Hepatocyte (in vitro differentiated cells): Measurements from ENCODE around the gene KRT10. TPM values are rescaled to one million over a fixed set of nuclear protein-coding genes. Genes with fewer than 3 reads are reported as not detected.
A peak's percentile ranks its signal among the peaks of the same experiment; 100 is the strongest.

Experiments used
- DNase-seq: peaks from one replicate; pipeline ENCODE4 v3.0.0-alpha.2; 2016; ENCODE audit warnings: low spot score
- H2AFZ ChIP-seq: fragments of 200-600 bp; sonication (generic); 2 replicates; pipeline ENCODE4 v1.6.0; 2016; ENCODE audit warnings: antibody characterized with exemption, mild to moderate bottlenecking
- H3K27ac ChIP-seq: fragments of 200-600 bp; sonication (generic); 2 replicates; pipeline ENCODE4 v1.5.1; 2016; ENCODE audit warnings: mild to moderate bottlenecking
- H3K27me3 ChIP-seq: fragments of 200-600 bp; sonication (generic); 2 replicates; pipeline ENCODE4 v1.6.1; 2016
- H3K36me3 ChIP-seq: fragments of 200-600 bp; sonication (generic); replicated peaks from 2 replicates; pipeline ENCODE4 v1.5.1; 2016; ENCODE audit warnings: low read depth; ENCODE audit not compliant: insufficient read depth
- H3K4me1 ChIP-seq: fragments of 200-600 bp; sonication (generic); 2 replicates; pipeline ENCODE4 v1.5.1; 2016; ENCODE audit warnings: mild to moderate bottlenecking, moderate library complexity; ENCODE audit not compliant: insufficient read depth
- H3K4me2 ChIP-seq: fragments of 200-600 bp; sonication (generic); 2 replicates; pipeline ENCODE4 v1.6.0; 2016
- H3K4me3 ChIP-seq: fragments of 200-600 bp; sonication (generic); 2 replicates; pipeline ENCODE4 v1.5.1; 2016; ENCODE audit warnings: mild to moderate bottlenecking
- H3K79me2 ChIP-seq: fragments of 200-600 bp; sonication (generic); 2 replicates; pipeline ENCODE4 v1.6.0; 2017; ENCODE audit warnings: mild to moderate bottlenecking
- H3K9me2 ChIP-seq: fragments of 200-600 bp; sonication (generic); replicated peaks from 2 replicates; pipeline ENCODE4 v1.6.0; 2017; ENCODE audit warnings: mild to moderate bottlenecking; ENCODE audit not compliant: insufficient read depth
- H3K9me3 ChIP-seq: fragments of 200-600 bp; sonication (generic); 2 replicates; pipeline ENCODE4 v1.5.1; 2016; ENCODE audit warnings: low read depth, mild to moderate bottlenecking
- H4K20me1 ChIP-seq: fragments of 200-600 bp; sonication (generic); 2 replicates; pipeline ENCODE4 v1.6.0; 2016; ENCODE audit warnings: mild to moderate bottlenecking; ENCODE audit not compliant: insufficient read depth, poor library complexity, severe bottlenecking
- CTCF ChIP-seq: fragments of 200-600 bp; sonication (generic); IDR thresholded peaks from 2 replicates; pipeline ENCODE4 v1.5.1; 2016; ENCODE audit warnings: antibody characterized with exemption, mild to moderate bottlenecking; ENCODE audit not compliant: poor library complexity
- EZH2 ChIP-seq: fragments of 200-600 bp; sonication (generic); IDR thresholded peaks from 2 replicates; pipeline ENCODE4 v1.6.1; 2016; ENCODE audit warnings: antibody characterized with exemption, mild to moderate bottlenecking, borderline replicate concordance
- EZH2phosphoT487 ChIP-seq: fragments of 200-600 bp; sonication (generic); IDR thresholded peaks from one replicate; pipeline ENCODE4 v1.6.1; 2018; ENCODE audit warnings: antibody characterized with exemption, mild to moderate bottlenecking, low read depth, moderate library complexity; ENCODE audit not compliant: unreplicated experiment, severe bottlenecking
- WGBS: methylation state at CpG from one replicate; pipeline ENCODE4 v1.1.6; 2016; ENCODE audit warnings: low lambda C conversion rate; ENCODE audit errors: missing lambda C conversion rate; 5-methylcytosine and 5-hydroxymethylcytosine counted together
- polyA plus RNA-seq: library from polyadenylated mRNA; unstranded; fragments of >200 nt; fragmentation: Nextera tagmentation; extraction: Ambion mirVana; gene quantifications from 2 replicates; pipeline ENCODE4 v1.2.1, GENCODE V29; 2016
- total RNA-seq: library from RNA; depleted of rRNA; stranded (reverse); fragments of >200 nt; gene quantifications from 2 replicates; pipeline ENCODE4 v1.2.3, GENCODE V29; 2014

Gene KRT10
- total and polyA plus RNA-seq, 2 experiments from 2014 or later: 39.7 to 153 TPM

- H3K9me3 ChIP-seq: no peaks in the 10 kb centered on the region
- no peak overlapping the region for H3K4me2 ChIP-seq
- no peak for DNase-seq
- TF ChIP-seq EZH2 (no peak), EZH2phosphoT487 (no peak), CTCF (no peak)
- no peak overlapping the region for H3K4me3 ChIP-seq
- H4K20me1 ChIP-seq: no peaks in the 10 kb centered on the region
- H2AFZ ChIP-seq: no peak overlapping the region
- no peaks in the 10 kb centered on the region for H3K36me3 ChIP-seq
- peaks cover 10% of the 10 kb centered on the region for H3K4me1 ChIP-seq
- H3K79me2 ChIP-seq: peaks cover 29% of the 10 kb centered on the region
- 94% methylated on average over 1 of the region's 1 CpG for WGBS
- H3K9me2 ChIP-seq: no peaks in the 10 kb centered on the region
- H3K27ac ChIP-seq: no peak overlapping the region
- no peaks in the 10 kb centered on the region for H3K27me3 ChIP-seq
Observed at GRCh38 chr17:40824015-40824832, 1.8 kb upstream of the KRT10 start.

GRCh38 chr17:40821536-40821935 lies 878 bp downstream of the KRT10 start:
- no peak for TF ChIP-seq EZH2
- TF ChIP-seq EZH2phosphoT487: no peak
- no peak for TF ChIP-seq CTCF
- H3K4me1 ChIP-seq: peaks cover 17% of the 10 kb centered on the region
- H3K4me2 ChIP-seq: no peak overlapping the region
- no peak overlapping the region for H2AFZ ChIP-seq
- H4K20me1 ChIP-seq: no peaks in the 10 kb centered on the region
- no peaks in the 10 kb centered on the region for H3K9me3 ChIP-seq
- no peak overlapping the region for H3K4me3 ChIP-seq
- H3K79me2 ChIP-seq: peaks cover 41% of the 10 kb centered on the region
- DNase-seq: no peak
- no peak overlapping the region for H3K27ac ChIP-seq
- no peaks in the 10 kb centered on the region for H3K9me2 ChIP-seq
- peaks cover 8% of the 10 kb centered on the region for H3K36me3 ChIP-seq
- no peaks in the 10 kb centered on the region for H3K27me3 ChIP-seq

GRCh38 chr17:40820228-40820838 lies 2.1 kb downstream of the KRT10 start:
- Histone ChIP-seq H3K36me3 (peaks cover 8% of the 10 kb centered on the region), H3K79me2 (peaks cover 33% of the 10 kb centered on the region), H3K4me1 (peaks cover 17% of the 10 kb centered on the region), H3K27me3 (no peaks in the 10 kb centered on the region), H3K4me2 (peak overlapping the region; percentile 81), H3K4me3 (no peak overlapping the region), H4K20me1 (no peaks in the 10 kb centered on the region), H3K27ac (peak overlapping the region; percentile 84), H3K9me3 (no peaks in the 10 kb centered on the region), H3K9me2 (no peaks in the 10 kb centered on the region), H2AFZ (no peak overlapping the region)
- no peak for TF ChIP-seq CTCF
- TF ChIP-seq EZH2: no peak
- no peak for TF ChIP-seq EZH2phosphoT487
- DNase-seq: no peak
- WGBS: 94% methylated on average over 9 of the region's 9 CpGs
